Activated T-cell treated with anti-CD3 and anti-CD28 coated beads for 1 hour (primary cell): Measurements from ENCODE around the gene ZNF80.

ENCODE experiments used
- DNase-seq: peaks from one replicate; pipeline ENCODE4 v3.0.0-alpha.2; 2020; ENCODE audit warnings: low read depth

ZNF80 gene

DNA sequence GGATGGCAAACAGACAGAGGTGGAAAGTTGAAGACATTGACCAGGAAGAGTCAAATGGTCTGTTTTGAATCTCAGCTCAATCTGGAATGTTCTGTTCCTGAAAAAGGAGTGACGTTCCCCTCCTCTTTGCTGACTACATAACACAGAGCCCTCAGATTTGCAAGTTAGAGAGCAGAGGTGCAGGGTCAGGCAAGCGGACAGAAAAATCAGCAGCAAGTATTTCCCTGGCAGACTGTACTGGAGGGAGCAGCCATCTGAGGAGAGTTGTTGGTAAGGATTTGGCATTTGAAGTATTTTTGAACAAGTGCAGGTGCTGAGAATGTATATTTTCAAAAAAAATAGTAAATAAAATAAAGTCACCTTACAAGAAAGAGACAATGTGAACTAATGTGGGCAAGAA is 17.6 kb downstream of the ZNF80 start:
- DNase-seq: no peak

DNA sequence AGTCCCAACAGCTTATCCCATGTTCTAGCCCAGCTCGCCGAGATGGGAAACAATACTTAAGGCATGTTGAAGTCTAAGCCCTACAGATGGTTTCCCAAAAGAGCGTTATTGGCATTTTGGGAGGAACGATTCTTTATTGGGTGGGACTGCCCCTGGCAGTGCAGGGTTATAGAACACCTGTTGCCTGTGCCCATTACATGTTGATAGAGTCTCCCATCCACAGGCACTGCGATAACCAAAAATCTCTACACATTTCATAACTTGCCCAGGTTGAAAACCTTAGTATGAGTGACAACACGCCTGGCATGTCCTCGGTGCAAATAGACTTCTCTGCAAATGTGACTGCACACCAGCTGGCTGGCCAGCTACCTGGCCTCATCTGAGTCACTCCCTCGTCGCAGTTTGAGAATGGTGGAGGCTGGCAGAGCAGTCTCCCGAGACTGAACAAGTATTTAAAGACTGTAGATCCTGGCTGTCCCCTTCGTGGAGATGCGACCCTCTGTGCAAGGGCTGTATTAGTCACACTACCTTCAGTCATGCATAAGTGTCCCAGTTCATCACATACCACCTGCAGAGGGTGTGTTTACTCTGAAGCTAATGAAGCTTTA is 18.7 kb downstream of the ZNF80 start:
- no peak for DNase-seq

DNA sequence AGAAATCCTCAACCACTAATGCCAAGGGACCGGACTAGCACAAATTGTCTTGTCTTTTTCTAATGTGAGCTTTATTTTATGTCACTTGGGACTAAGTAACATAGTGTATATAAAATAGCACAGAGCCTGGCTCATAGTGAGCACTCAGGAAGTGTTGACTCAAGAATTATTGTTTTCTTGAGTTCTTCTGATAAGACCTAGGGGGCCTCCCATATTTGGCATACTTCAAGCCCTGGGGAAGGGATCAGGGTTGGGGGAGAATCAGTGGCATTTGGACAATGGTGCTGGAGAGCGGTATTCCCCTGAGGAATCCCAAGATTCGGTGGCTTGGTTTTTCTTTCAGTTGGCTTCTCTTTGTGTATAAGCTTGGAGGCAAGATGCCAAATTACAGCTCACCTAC is 19.4 kb downstream of the ZNF80 start:
- no peak for DNase-seq

DNA sequence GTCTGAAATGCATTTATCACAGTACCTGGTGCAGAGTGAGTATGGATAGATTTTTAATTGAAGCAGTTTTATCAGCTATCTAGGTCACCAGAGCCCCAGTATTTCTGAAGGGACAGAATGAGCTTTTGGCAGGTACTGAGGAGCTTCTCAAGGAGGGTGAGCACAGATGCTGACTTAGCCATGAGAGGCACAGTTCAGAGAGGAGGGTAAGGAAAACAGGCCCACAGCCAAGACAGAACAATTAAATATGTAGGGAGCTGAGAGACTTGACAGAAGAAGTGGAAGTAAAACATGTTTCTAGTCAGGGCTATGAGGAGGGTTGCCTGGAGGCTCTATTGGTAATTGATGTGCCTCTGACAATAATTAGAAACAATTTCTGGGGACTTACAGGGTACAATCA is 20.1 kb downstream of the ZNF80 start:
- DNase-seq: no peak

DNA sequence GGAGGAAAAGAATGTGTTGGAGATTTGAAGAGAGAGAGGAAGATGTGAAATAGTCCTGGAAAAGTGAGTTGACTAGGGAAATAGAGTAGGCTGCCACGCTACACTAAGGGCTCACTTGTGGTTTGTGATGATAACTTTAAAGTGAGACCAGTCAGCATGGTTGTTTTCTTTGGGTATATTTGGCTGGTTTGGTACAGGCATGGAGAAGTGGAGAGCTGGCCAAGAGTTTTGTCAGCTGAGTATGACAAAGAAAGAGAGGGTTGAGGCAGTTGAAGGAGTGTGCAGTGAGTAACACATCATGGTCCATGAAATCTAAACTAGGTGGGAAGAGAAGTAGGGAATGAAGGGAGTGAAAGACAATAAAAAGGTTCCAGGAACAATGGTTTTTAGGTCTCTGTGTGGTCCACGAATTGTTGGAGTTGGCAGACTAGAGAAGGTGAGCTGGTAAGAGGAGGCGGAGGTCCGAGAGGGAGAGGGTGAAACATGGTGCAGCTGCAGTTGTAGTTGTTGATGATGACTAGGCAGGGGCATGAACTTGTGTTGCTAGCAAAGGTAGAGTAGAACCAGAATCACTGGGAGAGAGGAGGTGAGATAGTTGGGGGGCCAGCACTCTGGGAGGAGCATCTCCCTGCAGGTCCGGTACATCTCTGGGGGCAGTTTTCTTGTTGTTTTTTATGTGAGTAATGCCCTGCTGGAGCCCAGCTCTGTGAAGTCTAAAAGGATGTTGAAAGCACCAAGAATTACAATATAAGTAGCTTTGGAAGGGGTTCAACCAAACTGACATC is 21.0 kb downstream of the ZNF80 start:
- no peak for DNase-seq

DNA sequence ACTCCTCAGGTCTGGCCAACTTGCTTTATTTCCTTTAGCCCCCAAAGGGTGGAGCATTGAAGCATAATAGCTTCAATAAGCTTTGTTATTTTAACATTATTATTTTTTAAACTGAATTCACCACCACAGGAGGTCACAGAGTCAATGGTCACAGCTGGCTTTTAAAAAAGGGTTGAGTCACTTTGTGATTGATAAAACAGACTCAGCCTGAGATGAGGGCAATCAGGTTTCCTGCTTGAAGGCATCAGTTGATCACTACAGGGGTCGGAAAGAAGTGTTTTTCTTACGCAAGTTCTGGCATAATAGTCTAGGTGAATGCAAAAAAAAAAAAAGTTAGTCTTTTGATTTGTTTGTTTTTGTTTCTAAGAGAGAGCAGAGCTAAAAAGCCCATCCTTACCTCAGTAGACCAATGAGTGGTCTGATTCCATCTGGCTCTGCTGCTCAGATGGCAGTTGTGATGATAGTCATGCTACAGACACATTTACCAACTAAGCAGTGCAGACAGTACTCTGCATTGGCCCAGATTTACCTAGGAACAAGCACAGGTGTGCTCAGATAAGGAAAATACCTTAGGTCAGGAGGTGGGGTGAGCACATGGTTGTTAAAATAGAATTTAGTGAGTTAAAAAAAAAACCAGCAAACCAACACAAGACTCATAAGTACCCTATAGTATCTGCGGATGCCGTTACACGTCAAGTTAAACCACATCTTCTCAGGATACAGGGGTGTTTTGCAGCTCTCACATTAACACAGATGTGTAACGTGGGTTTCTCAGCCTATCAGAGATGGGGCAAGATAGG is 22.6 kb downstream of the ZNF80 start:
- DNase-seq: no peak

DNA sequence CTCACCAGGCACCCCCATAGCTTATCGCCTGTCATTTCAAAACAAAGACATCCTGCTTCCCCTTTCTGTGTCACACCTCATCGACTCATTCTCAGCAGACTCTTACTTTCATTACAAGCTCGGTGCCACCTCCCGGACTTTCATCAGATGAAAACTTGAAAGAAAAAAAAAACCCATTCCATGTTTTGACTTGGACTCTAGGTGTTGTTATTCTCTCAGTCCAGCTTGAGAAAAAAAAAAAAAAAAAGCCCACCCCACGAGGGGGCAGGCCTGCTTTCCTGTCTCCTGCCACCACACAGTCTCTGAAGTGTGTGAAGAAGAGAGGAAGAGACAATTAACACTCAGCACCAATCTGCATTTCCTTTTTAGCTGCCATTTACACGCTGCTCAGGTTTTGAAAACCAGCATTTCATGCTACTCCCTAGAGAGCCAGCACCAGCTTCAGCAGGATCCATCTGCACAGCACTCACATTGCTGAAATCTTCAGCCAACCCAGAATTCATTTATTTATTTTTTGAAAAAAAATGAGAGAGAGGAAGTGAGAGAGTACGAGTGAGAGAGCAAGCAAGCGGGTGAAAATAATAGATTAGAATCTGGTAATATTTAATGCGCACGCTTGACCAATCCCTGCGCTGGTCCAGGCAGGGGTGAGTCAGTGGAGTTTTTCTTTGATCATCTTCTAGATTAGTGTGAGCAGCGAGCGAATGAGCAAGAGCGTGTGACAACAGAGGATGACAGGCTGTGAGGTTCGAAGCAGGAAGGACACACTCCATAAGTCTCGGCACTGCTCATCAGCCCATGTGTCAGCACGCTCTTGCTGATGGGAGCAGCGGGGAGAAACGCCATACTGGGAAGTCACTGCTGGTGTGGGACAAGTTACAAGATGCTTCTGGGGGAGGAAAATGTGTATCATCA is 23.5 kb downstream of the ZNF80 start:
- peak; percentile 46 for DNase-seq

DNA sequence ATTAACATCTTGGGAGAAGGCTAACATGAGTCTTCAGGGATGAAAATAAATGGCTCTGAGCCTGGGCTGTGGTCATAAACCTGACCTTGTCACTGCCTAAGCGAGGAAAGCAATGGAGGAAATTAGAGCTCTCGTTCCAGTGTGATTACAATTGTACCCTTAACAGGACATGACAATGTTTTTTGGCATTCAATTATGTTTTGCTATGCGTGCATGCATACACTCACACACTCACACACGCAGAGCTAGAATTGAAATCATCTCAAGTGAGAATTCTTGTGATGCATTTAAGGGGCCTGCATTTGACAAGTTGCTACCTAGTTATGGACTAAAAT is 24.1 kb downstream of the ZNF80 start:
- no peak for DNase-seq

DNA sequence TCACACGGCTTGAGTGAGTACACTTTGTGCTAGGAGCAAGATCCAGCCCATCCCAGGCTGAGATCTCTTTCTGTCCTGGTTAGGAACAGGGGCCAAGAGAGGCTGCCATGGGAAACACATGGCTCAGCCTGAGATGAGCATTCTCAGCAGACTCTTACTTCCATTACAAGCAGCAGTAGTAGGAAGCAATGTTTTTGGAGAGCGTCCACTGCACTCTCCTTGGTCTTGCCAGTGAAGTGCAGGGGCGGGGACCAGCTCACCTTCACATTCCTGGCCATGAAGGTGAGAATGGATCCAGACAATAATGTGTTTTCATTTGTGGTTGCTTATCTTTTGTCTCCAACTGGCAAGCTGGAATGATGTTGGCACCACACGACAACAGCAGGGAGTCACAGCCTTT is 24.7 kb downstream of the ZNF80 start:
- no peak for DNase-seq

DNA sequence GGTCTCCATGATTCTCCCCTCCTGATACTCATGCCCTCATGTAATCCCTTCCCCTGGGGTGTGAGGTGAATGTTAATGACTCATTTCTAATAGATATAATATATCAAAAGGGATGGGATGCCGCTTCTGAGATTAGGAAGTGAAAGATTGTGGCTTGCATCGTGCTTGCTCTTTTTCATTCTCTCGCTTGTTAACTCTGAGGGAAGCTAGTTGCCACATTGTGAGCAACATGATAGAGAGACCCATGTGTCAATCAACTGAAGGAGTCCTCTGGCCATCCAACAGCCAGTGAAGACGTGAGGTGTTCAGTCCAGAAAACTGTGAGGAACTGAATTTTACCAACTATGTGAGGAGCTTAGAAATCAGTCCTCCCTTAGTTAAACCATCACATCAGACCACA is 29.6 kb downstream of the ZNF80 start:
- no peak for DNase-seq

DNA sequence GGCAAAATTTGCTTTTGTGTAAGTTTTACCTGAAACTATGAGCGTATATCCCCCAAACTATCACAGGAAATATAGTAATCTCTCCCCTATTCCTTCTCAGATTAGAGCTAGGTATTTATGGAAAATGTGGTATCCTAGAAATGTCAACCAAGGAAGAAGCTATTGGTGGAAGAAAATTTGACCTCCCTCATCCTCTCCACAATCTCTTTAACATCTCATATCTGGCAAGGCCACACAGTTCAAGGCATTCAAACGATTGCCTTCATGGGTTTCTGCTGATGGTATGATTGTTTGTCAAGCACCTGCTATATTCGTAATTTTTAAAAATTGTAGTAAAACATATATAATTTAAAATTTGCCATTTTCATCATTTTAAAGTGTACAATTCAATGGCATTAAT is 31.0 kb downstream of the ZNF80 start:
- no peak for DNase-seq

DNA sequence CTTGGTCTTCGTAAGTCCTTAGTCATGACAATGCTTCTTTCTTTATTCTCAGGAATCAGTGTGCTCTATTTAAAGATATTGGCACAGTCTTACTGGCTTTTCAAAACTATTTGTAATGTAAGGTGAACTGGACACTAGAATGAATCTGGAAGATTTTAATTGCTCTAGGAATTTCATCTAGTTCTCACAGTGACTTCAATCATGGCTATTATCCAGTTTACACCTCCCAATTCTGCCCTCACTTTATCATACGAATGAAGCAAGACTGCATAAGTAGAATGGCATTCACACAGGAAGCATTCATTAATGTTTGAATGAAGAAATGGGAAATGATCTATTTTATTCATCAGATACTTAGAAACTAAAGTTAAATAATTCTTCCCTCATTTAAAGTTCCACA is 31.8 kb downstream of the ZNF80 start:
- DNase-seq: no peak

DNA sequence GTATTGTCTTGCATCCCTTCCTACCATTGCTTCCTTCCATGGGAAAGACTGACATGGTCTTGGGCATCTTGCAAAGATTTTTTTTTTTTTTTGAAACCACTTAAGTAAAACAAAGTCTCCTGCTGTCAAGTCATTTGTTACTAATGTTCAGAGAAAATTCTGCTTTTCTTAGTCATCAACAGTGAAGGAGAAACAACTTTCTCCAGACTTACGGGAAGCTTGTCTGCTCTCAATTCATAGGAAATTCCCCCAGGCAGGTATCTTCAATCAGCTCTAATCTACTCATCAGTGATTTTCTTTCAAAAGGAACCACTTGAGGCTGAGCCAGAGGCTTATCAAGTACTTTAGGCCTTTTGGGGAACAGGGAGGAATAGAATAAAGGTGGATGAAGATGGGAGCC is 42.6 kb downstream of the ZNF80 start:
- DNase-seq: no peak

DNA sequence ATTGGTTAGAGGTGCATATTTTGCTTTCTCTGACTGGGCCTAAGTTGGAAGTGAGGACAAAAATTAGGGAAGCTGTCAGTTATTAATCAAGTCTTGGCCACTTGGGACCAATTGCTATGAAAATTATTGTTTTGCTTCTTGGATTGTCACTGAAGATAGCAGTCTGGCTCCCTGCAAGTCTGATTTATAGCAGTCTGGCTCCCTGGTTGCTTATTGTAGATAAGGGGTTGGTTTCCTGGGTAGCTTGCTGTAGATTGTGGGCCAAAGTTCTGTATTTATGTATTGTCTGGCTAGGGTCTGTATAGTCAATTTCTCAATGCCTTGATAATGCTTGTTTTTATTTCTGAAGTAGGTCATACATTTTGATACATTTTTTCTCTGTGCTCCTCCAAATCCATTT is 45.2 kb downstream of the ZNF80 start:
- DNase-seq: no peak

DNA sequence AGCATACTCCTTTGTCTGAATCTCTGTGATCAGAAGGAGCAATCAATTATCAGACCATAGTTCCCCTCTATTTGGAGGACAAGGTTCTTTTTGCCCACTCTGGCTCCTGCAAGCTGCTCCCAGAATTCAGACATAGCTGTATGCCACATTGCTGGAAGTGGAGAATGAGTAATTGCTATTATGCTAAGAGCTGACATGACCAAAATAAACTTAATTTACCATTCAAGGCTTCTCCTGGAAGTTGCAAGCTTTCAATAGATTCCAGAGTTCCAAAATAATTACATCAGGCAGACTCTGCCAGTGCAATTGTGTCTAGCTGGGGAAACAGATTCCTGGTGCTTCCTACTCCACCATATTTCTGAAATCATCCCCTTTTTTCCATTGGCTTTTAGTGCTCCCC is 50.9 kb downstream of the ZNF80 start:
- no peak for DNase-seq
